Measurements from ENCODE around the gene DYNLL2. TPM values are rescaled to one million over a fixed set of nuclear protein-coding genes. Genes with fewer than 3 reads are reported as not detected.
A peak's percentile ranks its signal among the peaks of the same experiment; 100 is the strongest.
"Not testable (repeated sequence)": the region's sequence is repeated elsewhere in the genome, so short reads cannot be mapped to it uniquely, and the experiment has no call there.

The DYNLL2 gene
- polyA plus RNA-seq, 1 donor from 2014 or later: 66.7 TPM

- no peaks in the 10 kb centered on the region for H3K9me2 ChIP-seq (ENCODE audit: insufficient read depth, low read length)
- H3K36me3 ChIP-seq (ENCODE audit: insufficient read depth, low read length): no peaks in the 10 kb centered on the region
- H4K20me1 ChIP-seq (ENCODE audit: insufficient read depth): no peaks in the 10 kb centered on the region
- H3F3A ChIP-seq (ENCODE audit: insufficient read depth, low read length, poor library complexity, severe bottlenecking): no peaks in the 10 kb centered on the region
- H3K9me3 ChIP-seq (ENCODE audit: low read length): no peaks in the 10 kb centered on the region
- H3K27ac ChIP-seq (ENCODE audit: low read length): no peak overlapping the region
- TF ChIP-seq CTCF (IDR thresholded peaks at IDR 0.05; ENCODE audit: poor library complexity, severe bottlenecking) (peak; percentile 78), RAD21 (conservative IDR thresholded peaks at IDR 0.05) (peak; percentile 77), SMC3 (conservative IDR thresholded peaks at IDR 0.05; ENCODE audit: poor library complexity) (peak; percentile 78), REST (IDR thresholded peaks at IDR 0.05; ENCODE audit: borderline replicate concordance) (no peak)
- no peaks in the 10 kb centered on the region for H3K79me2 ChIP-seq (replicated peaks; ENCODE audit: insufficient read depth, low read length)
- H3K27me3 ChIP-seq (ENCODE audit: insufficient read depth, low read depth, low read length): peaks cover 20% of the 10 kb centered on the region
- H2AFZ ChIP-seq (ENCODE audit: low read depth, low read length): no peak overlapping the region
- no peak overlapping the region for H3K4me2 ChIP-seq (ENCODE audit: low read length)
- H3K9ac ChIP-seq (ENCODE audit: low read length): no peak overlapping the region
- no peak overlapping the region for H3K4me3 ChIP-seq (ENCODE audit: low read length)
Observed at GRCh38 chr17:58121925-58122324, 38.7 kb downstream of the DYNLL2 start.

DNA sequence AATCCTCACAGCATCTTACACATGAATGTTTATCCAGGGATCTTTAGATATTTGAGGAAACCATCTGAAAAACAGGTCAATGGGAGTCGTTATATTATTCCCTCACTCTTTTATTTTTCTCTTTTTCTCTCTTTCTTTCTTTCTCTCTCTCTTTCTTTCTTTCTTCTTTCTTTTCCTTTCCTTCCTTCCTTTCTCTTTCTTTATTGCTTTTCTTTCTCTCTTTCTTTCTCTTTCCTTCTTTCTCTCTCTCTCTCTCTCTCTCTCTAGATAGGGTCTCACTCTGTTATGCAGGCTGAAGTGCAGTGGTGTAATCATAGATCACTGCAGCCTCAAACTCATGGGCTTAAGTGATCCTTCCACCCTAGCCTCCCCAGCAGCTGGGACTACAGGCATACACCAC lies 44.6 kb downstream of the DYNLL2 start:
- TF ChIP-seq CTCF (IDR thresholded peaks at IDR 0.05; ENCODE audit: poor library complexity, severe bottlenecking) (no peak), RAD21 (conservative IDR thresholded peaks at IDR 0.05) (no peak), TAF1 (IDR thresholded peaks at IDR 0.05; ENCODE audit: low read depth) (no peak), EP300 (conservative IDR thresholded peaks at IDR 0.05; ENCODE audit: poor library complexity, severe bottlenecking) (no peak)
- Histone ChIP-seq H4K20me1 (ENCODE audit: insufficient read depth) (no peaks in the 10 kb centered on the region), H3K36me3 (ENCODE audit: insufficient read depth, low read length) (no peaks in the 10 kb centered on the region), H2AFZ (ENCODE audit: low read depth, low read length) (no peak overlapping the region), H3K9me3 (ENCODE audit: low read length) (no peaks in the 10 kb centered on the region), H3K9ac (ENCODE audit: low read length) (no peak overlapping the region), H3K4me3 (ENCODE audit: low read length) (no peak overlapping the region), H3F3A (ENCODE audit: insufficient read depth, low read length, poor library complexity, severe bottlenecking) (no peaks in the 10 kb centered on the region), H3K79me2 (replicated peaks; ENCODE audit: insufficient read depth, low read length) (no peaks in the 10 kb centered on the region), H3K27ac (ENCODE audit: low read length) (no peak overlapping the region), H3K27me3 (ENCODE audit: insufficient read depth, low read depth, low read length) (peaks cover 15% of the 10 kb centered on the region), H3K4me2 (ENCODE audit: low read length) (no peak overlapping the region), H3K9me2 (ENCODE audit: insufficient read depth, low read length) (no peaks in the 10 kb centered on the region)

- not testable (repeated sequence) for H3F3A ChIP-seq (ENCODE audit: insufficient read depth, low read length, poor library complexity, severe bottlenecking); H3K9me3 ChIP-seq (ENCODE audit: low read length); H2AFZ ChIP-seq (ENCODE audit: low read depth, low read length); H3K4me3 ChIP-seq (ENCODE audit: low read length); H3K27ac ChIP-seq (ENCODE audit: low read length); H3K36me3 ChIP-seq (ENCODE audit: insufficient read depth, low read length); H3K4me2 ChIP-seq (ENCODE audit: low read length); H3K79me2 ChIP-seq (replicated peaks; ENCODE audit: insufficient read depth, low read length); H3K9ac ChIP-seq (ENCODE audit: low read length); H4K20me1 ChIP-seq (ENCODE audit: insufficient read depth); H3K9me2 ChIP-seq (ENCODE audit: insufficient read depth, low read length)
- peaks cover 12% of the 10 kb centered on the region for H3K27me3 ChIP-seq (ENCODE audit: insufficient read depth, low read depth, low read length)
Observed at GRCh38 chr17:58132697-58133096, 49.5 kb downstream of the DYNLL2 start.

Data from neural cell (in vitro differentiated cells).